AG09309 (cell line): ENCODE results near the gene DDX49.
"Not testable (repeated sequence)": the region's sequence is repeated elsewhere in the genome, so short reads cannot be mapped to it uniquely, and the experiment has no call there.

Experiments
- DNase-seq: peaks from one replicate; pipeline ENCODE4 v3.0.0-alpha.2; 2010; ENCODE audit warnings: low read depth
- H3K4me3 ChIP-seq: 2 replicates; pipeline ENCODE4 v1.5.1; 2011; ENCODE audit warnings: mild to moderate bottlenecking, low read depth, low read length, moderate library complexity; ENCODE audit not compliant: control insufficient read depth
- TF ChIP-seq, protein P1 (sequence below): IDR thresholded peaks from 2 replicates; pipeline ENCODE4 v1.5.1; 2011; ENCODE audit warnings: mild to moderate bottlenecking, low read depth, low read length, inconsistent platforms; ENCODE audit not compliant: insufficient read depth, control insufficient read depth; ENCODE audit errors: missing control alignments

The DDX49 gene

DNA sequence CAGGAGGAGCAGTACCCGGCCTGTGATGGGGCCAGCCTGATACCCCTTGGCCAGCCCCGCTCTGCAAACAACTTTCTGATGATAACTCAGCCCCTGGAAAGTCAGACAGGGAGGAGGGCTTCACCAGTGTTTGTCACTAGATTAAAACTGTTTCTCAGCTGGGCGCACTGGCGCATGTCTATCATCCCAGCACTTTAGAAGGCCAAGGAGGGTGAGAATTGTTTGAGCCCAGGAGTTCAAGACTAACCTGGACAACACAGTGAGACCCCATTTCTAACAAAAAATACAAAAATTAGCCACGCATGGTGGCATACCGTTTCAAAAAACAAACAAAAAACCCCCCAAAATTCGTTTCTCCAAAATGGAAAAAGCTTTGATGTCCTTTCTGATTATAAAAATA is 18.0 kb upstream of the DDX49 start:
- no peak for DNase-seq
- H3K4me3 ChIP-seq = no peak overlapping the region
- TF ChIP-seq, protein P1, sequence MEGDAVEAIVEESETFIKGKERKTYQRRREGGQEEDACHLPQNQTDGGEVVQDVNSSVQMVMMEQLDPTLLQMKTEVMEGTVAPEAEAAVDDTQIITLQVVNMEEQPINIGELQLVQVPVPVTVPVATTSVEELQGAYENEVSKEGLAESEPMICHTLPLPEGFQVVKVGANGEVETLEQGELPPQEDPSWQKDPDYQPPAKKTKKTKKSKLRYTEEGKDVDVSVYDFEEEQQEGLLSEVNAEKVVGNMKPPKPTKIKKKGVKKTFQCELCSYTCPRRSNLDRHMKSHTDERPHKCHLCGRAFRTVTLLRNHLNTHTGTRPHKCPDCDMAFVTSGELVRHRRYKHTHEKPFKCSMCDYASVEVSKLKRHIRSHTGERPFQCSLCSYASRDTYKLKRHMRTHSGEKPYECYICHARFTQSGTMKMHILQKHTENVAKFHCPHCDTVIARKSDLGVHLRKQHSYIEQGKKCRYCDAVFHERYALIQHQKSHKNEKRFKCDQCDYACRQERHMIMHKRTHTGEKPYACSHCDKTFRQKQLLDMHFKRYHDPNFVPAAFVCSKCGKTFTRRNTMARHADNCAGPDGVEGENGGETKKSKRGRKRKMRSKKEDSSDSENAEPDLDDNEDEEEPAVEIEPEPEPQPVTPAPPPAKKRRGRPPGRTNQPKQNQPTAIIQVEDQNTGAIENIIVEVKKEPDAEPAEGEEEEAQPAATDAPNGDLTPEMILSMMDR = no peak

DNA sequence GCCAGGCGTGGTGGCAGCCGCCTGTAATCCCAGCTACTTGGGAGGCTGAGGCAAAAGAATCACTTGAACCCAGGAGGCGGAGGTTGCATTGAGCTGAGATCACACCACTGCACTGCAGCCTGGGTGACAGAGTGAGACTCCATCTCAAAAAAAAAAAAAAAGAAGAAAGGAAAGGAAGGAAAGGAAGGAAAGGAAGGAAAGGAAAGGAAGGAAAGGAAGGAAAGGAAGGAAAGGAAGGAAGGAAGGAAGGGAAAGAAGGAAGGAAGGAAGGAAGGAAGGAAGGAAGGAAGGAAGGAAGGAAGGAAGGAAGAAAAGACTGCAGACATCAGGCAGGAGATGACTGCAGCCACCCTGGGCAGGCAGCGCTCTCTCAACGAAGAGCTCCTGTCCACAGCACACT is 17.0 kb upstream of the DDX49 start:
- H3K4me3 ChIP-seq, DNase-seq: not testable (repeated sequence)

DNA sequence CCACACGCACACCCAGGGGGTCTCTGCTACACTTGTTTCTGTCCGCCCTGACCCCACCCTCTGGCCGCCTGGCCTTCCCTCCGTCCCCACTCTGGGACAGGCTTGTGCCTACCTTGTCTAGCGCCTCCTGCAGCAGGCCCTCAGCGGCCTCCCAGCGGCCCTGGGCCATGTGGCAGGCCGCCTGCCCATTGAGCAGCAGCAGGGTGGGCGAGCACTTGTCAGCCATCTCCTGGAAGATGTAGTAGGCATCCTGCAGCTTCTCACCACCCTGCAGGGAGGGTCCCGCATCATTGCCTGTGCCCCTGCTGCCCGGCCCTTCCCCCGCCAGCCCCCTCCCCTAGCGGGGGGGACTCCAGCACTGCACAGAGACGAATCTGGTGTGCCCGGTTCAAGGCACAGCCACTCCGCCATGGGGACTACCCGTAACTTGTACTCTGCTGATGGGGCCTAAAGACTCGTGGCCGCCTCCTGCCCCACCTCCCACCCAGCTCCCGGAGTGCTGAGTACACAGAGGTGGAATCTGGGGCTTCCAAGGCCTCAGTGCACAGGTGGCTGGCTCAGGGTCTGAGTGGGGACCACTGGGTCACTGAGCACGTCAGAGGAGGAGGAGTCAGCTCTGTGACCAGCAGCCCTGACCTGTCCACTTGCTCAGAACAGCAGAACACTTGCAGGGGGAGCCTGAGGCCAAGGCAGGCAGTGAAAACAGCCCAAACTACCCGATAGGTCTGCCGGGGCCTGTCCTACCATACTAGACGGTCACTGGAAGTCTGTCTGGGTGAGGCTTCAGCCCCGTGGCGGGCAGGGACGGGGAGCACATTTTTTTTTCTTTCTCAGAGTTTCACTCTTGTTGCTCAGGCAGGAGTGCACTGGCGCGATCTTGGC is 16.1 kb upstream of the DDX49 start:
- no peak for DNase-seq
- no peak overlapping the region for H3K4me3 ChIP-seq
- TF ChIP-seq, protein P1 = no peak

DNA sequence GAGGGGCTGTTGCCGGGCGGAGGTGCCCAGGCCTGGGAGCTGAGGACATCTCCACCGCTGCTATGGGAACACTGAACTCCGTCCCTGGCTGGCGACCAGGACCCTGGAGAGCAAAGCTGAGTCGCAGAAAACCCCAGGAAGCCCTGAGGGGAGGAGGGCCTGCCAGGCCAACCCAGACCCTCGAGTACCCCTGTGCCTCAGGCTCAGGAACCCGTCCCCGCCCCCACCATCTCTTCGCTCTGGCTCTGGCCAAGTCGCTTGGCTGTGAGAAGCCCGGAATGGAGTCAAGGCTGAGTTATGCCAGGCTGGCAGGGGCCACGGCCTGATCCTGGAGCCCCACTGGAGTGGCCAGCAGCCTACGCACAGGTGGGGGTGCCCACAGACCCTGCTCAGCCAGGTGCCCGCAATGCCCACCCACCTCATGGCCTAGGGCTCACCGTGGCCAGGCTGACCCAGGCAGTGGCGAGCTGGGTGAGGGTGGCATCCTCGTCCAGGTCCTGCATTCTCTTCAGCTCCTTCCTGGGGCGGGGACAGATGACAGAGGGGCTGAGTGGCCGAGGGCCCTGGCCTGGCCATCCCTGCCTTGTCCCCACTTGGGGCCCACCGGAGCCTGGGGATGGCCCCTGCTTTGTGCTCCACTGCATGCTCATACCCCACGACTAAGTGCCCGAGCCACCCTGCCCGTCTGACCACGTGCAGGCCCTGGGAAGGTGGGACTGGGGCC is 15.0 kb upstream of the DDX49 start:
- TF ChIP-seq, protein P1 = no peak
- no peak for DNase-seq
- H3K4me3 ChIP-seq = no peak overlapping the region

DNA sequence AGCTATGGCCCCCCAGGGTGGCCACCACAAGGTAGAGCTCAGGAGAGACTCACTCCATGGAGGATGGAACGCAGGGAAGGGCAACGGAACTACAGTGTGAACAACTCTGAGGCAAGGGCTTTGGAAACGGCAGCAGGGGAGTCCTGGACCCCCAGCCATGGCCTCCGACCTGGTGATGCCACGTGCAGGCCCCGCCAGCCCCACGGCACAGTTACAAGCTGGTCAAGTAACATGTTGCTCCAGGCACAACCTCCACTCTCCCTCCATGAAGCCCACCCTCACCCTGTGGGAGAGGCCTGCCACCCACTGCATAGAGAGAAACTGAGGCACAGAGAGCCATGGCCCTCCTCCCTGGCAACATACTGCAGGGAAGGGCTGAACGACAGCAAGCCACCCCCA is 14.5 kb upstream of the DDX49 start:
- DNase-seq = no peak
- TF ChIP-seq, protein P1 = no peak
- H3K4me3 ChIP-seq = no peak overlapping the region

DNA sequence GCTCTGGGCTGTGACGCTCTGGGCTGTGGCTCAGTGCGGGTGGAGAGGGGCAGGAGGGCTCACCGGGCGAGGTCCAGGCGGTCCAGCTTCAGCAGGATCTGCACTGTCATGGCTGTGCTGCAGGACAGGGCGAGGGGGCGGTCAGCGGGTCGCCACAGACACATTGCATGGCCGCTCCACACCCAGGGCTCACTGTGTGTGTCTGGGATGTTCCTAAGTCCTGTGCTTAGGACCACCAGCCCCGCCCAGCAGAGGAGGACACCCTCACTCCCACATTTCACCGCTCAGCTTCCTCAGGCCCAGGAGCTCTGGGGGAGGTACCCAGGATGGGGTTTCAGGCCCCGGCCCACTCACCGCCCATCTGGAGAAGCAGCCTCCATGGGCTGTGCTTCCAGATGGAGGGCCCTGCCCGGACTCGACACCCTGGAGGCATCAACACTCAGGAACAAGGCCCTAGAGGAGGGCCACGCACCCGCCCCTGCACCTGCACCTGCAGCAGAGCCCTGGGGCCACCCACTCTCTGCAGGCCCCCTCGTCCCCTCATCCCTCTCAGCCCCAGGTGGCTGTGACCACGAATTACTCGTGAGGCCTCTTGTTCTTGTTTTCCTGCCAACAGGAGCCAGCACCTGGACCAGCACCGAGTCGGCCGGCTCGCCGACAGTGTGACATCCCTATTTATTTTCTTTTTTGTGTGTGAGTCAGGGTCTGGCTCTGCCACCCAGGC is 13.8 kb upstream of the DDX49 start:
- TF ChIP-seq, protein P1 = no peak
- H3K4me3 ChIP-seq = no peak overlapping the region
- no peak for DNase-seq
